ENCODE results near the gene UBA1.
A peak's percentile ranks its signal among the peaks of the same experiment; 100 is the strongest.

The UBA1 gene

DNA sequence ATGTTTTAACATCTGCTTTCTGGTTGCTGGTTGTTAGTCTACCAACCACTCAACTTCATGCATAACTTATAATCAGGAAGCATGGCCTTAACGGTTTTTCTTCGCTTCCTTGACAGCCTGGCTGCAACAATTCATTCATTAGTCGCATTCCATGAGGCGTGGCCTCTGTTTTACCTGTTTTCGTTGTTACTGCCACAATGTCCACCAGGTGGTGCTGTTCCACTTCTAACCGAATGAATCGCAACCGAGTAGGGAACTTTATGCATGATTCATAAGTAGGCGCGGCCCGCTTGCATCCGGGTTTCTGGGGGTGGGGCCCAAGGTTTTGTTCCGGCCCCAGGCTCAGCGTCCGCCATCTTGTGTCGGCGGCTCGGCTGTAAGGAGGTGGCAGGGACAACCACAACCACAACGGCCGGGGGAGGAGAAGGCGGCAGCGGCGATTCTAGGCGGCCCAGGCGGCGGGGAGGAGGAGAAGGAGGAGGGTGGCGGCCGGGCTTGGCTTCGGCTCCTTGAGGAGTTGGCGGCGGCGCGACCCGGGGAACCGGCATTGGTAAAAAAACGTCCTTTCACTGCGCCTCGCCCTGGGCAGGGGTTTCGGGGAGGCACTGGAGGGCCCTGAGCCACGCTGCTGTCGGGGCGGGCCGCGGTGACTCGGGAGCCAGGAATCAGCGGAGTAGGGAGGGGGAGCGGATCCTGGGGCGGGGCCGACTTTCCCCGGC, at the start of gene UBA1:
Gene UBA1 (plus strand): TSS at position 355 of the 719 bp plus-strand sequence. CDS start 4,974 bp downstream, outside the sequence.
- peak; percentile 66 for DNase-seq (ENCODE audit: low spot score)

- no peak for DNase-seq (ENCODE audit: low spot score)
Measured at GRCh38 chrX:47143894-47144625, 49.6 kb upstream of the UBA1 start.

- DNase-seq (ENCODE audit: low spot score) = peak; percentile 68
Measured at GRCh38 chrX:47144626-47145394, 48.8 kb upstream of the UBA1 start, which contains the start of the genes NDUFB11 and RBM10. TSS of gene NDUFB11 (minus strand) at chrX:47144702. CDS start at chrX:47144679, 23 bp downstream. TSS of gene RBM10 (plus strand) at chrX:47145221. CDS start at chrX:47147482, 2,261 bp downstream.

DNA sequence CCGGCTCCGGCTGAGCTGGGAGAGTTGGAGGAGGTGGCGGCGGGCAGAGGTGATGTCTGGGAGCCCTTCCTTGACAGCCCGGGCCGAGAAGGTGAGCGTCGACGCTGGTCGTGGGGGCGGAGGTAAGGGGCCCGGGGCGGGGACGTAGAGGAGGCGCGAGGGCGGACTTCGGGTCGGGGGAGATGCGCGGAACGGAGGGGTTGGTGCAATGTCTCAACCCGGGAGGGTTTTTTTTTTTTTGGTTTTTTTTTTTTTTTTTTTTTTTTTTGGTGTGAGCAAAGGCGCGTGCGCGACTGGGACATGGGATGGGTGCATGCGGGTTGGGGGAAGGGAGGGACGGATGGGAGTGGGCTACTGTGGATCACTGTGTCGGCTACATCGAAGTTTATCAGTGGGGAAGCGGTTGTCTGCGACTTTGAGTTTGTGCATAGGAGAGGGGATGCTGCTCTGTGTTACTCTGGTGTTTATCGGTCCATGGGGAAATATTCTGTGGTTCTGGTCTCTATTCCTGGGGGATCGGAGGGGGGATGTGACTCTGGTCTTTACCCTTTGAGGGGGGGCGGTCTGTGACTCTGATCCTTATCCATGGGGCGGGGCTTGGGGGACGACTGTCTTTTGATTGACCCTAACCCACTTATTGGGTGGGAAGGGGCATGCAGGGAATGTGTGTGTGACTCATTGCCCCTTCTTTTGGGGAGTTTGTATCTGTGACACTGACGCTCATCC, 48.1 kb upstream of the UBA1 start:
- DNase-seq (ENCODE audit: low spot score) = no peak

GRCh38 chrX:47146121-47146935, 47.3 kb upstream of the UBA1 start:
- no peak for DNase-seq (ENCODE audit: low spot score)

DNA sequence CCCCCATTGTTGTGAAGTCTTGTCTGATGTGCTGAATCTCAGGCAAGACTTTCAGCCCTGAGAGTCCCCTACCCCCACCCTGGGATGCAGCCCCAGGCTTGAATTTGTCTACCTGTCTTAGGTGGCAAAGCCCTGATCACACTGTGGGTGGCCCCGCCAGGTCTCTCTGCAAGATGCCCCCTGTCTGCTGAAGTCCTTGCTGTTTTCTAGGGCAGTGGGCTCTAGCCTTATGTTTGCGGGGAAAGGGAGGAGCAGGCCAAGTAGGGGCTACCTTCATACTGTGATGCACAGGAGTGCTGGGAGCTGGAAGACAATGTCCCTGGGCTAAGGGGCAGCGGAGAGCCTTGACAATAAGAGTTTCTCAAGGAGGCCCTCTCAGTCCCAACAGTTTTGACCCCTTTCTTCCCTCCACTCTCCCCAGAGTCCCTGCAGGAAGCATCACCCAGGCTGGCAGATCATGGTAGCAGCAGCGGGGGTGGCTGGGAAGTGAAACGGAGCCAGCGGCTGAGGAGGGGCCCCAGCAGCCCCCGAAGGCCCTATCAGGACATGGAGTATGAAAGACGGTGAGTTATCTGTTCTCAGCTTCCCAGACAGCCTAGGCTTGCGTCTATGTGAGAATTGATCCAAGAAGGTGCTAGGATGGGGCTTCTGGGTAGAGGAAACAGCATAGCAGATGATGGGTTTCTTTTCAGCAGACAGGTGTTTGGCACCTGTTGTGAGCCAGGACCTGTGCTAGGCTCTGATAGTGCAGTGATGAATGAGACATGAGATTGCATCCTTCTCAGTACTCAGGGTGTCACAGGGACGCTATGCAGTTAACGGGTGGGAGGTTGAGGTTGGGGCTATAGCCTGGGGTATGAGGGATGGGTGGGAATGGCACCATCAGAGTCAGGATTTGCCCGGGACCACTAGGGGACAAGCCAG, 46.4 kb upstream of the UBA1 start:
- DNase-seq (ENCODE audit: low spot score) = no peak

DNA sequence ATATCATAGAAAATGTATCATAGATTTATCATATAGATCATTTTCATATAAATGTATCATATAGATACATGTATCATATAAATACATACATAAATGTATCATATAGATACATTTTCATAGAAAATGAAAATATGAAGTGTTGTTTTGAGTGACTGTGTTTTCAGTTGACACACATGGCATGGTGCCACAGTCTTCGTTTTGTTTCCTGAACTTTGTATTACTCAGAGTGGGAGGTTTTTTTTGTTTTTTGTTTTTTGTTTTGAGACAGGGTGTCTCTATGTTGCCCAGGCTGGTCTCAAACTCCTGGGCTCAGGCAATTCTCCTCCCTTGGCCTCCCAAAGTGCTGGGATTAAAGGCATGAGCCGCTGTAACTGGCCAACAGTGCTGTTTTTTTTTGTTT, 44.7 kb upstream of the UBA1 start:
- DNase-seq (ENCODE audit: low spot score) = no peak

- DNase-seq (ENCODE audit: low spot score) = no peak
Measured at GRCh38 chrX:47151435-47151834, 42.2 kb upstream of the UBA1 start.

- DNase-seq (ENCODE audit: low spot score) = no peak
Measured at GRCh38 chrX:47156611-47157520, 36.8 kb upstream of the UBA1 start.

DNA sequence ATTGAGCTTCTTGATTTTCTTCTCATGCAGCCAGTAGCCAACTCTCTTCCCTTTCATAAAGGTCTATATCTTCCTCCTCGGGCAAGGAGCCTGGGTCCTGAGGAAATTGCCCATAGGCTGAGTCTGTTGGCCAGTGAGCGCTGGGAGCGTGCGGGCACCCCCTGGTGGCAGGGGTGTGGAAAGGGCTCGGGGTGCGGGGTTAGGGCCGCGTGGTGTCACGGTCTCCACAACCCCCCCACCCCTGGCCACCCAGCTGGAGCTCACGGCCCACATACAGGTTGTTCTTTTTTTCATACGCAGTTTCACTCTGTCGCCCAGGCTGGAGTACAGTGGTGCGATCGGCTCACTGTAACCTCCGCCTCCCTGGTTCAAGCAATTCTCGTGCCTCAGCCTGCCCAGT, 35.5 kb upstream of the UBA1 start:
- DNase-seq (ENCODE audit: low spot score) = no peak

- no peak for DNase-seq (ENCODE audit: low spot score)
Measured at GRCh38 chrX:47158781-47159180, 34.8 kb upstream of the UBA1 start.

DNA sequence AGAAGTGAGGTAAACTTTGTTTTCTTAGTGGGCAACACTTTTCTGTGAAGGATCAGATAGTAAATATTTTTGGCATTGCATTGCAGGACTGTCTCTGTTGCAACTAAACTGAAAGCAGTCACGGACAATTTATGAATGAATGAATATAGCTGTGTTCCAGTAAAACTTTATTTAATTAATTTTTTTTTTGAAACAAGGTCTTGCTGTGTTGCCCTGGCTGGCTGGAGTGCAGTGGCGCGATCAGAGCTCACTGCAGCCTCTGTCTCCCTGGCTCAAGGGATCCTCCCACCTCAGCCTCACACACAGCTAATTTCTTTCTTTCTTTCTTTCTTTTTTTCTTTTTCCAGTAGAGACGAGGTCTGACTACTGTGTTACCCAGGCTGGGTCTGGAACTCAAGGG, 32.8 kb upstream of the UBA1 start:
- DNase-seq (ENCODE audit: low spot score) = no peak

DNA sequence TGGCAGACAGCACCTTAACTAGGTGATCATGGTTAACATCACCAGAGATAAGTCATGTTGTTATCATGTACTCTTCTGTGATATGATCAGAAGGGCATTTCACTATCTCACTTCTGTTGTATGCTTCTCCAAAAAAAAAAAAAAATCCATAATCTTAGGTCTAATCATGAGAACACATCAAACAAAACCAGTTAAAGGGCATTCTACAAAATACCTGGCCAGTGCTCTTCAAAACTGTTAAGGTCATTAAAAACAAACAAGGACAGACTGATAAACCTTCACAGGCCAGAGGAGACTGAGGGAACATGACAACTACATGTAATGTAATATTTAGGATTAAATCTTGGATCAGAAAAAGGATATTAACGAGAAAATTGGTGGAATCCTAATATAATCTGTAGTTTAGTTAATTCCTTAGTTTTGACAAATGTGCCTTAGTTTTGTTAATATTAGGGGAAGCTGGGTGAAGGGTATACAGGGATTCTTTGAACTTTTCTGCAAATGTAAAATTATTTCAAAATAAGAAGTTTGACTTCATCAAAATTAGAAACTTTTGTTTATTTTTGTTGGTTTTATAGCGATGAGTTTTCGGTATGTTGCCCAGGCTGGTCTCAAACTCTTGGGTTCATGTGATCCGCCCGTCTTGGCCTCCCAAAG, 30.6 kb upstream of the UBA1 start:
- no peak for DNase-seq (ENCODE audit: low spot score)

DNA sequence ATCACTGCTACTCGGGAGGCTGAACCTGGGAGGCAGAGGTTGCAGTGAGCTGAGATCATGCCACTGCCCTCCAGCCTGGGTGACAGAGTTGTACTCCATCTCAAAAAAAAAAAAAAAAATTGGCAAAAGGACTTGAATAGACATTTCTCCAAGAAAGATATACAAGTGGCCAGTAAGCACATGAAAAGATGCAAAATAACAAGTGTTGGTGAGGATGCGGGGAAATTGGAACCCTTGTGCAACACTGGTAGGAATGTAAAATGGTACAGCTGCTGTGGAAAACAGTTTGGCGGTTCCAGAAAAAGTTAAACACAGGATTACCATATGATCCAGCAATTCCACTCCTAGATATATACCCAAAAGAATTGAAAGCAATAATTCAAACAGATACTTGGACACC, 29.2 kb upstream of the UBA1 start:
- no peak for DNase-seq (ENCODE audit: low spot score)

DNA sequence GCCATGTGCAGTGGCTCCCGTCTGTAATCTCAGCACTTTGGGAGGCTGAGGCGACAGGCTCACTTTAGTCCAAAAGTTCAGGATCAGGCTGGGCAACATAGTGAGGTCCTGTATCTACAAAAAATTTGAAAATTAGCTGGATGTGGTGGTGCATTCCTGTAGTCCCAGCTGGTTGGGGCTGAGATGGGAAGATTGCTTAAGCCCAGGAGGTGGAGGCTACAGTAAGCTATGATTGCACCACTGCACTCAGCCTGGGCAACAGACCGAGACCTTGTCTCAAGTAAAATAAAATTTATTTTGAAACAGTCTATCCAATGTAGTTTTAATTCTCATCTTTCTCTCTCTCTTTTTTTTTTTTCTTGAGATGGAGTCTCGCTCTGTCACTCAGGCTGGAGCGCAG, 27.5 kb upstream of the UBA1 start:
- no peak for DNase-seq (ENCODE audit: low spot score)

DNA sequence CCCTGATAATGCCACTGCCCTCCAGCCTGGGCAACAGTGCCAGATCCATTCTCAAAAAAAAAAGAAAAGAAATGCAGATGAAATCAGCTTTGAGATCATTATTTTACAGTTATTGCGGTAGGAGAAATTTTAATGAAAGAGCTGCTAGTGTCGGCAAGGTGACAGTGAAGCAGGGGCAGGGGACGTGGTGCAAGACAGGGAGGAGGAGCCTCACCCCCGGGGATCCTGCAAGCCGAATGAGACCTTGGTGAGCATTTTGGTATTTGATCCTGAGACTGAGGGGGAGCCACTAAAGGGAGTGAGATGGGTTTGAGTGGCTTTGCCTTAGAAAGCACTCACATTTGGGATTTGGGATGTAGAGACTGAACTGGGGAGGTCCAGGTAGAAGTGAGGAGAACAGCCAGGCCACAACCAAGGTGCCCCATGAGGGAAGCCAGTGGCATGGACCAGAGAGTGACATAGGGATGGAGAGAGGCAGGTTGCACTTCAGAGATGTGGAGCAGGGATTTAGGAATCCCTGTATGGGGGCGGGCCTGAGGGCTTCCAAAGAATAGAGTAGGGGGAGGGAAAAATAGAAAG, 25.0 kb upstream of the UBA1 start:
- DNase-seq (ENCODE audit: low spot score) = no peak

DNA sequence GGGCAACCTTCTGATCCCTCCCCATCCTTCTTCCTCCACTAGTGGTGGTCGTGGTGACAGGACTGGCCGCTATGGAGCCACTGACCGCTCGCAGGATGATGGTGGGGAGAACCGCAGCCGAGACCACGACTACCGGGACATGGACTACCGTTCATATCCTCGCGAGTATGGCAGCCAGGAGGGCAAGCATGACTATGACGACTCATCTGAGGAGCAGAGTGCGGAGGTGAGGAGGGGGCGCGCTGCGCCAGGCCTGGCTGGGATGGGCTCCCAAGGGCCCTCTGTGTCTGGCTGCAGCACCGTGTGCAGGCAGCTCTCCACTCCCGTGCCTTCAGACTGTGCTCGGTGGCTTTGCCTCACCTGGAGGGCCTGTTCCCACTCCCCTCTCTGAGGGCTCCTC, 24.4 kb upstream of the UBA1 start:
- DNase-seq (ENCODE audit: low spot score) = no peak
